Chondrocyte (in vitro differentiated cells): ENCODE data around the gene WWC1. TPM values are rescaled to one million over a fixed set of nuclear protein-coding genes. Genes with fewer than 3 reads are reported as not detected.

Experiments used
- DNase-seq: peaks from one replicate; pipeline ENCODE4 v3.0.0; 2021; ENCODE audit warnings: mixed read lengths, low spot score
- H3K27ac Mint-ChIP-seq: one replicate; pipeline ENCODE4 v1.8.0; 2021; ENCODE audit warnings: mild to moderate bottlenecking, moderate library complexity, mixed read lengths; ENCODE audit not compliant: unreplicated experiment
- H3K27me3 Mint-ChIP-seq: 2 replicates; pipeline ENCODE4 v1.8.0; 2021; ENCODE audit warnings: low read depth, mixed read lengths
- H3K36me3 Mint-ChIP-seq: 2 replicates; pipeline ENCODE4 v1.8.0; 2021; ENCODE audit warnings: low read depth, mixed read lengths
- H3K4me1 Mint-ChIP-seq: 2 replicates; pipeline ENCODE4 v1.8.0; 2021; ENCODE audit warnings: low read depth, mild to moderate bottlenecking, mixed read lengths
- H3K4me3 Mint-ChIP-seq: one replicate; pipeline ENCODE4 v1.8.0; 2021; ENCODE audit warnings: mild to moderate bottlenecking, moderate library complexity, mixed read lengths; ENCODE audit not compliant: unreplicated experiment
- H3K9me3 Mint-ChIP-seq: 2 replicates; pipeline ENCODE4 v1.8.0; 2021; ENCODE audit warnings: low read depth, mixed read lengths
- CTCF ChIP-seq: fragments of 200-600 bp; sonication (generic); IDR thresholded peaks from 2 replicates; pipeline ENCODE4 v1.5.0; 2021; ENCODE audit warnings: antibody characterized with exemption, mild to moderate bottlenecking, moderate library complexity
- total RNA-seq: library from RNA; stranded (reverse); gene quantifications from 3 replicates; pipeline ENCODE4 v1.2.1, GENCODE V29; 2021

The WWC1 gene
- total RNA-seq, 1 donor from 2014 or later: 2.1 TPM

- no peak for TF ChIP-seq CTCF
- Mint-ChIP-seq H3K36me3 (no peaks in the 10 kb centered on the region), H3K27me3 (no peaks in the 10 kb centered on the region), H3K27ac (no peak overlapping the region), H3K4me3 (no peak overlapping the region), H3K4me1 (peaks cover 5% of the 10 kb centered on the region), H3K9me3 (no peaks in the 10 kb centered on the region)
- DNase-seq: no peak
These were observed 133.3 kb downstream of the WWC1 start for GRCh38 chr5:168424594-168425323.

- Mint-ChIP-seq H3K27me3 (no peaks in the 10 kb centered on the region), H3K27ac (no peak overlapping the region), H3K4me1 (peaks cover 5% of the 10 kb centered on the region), H3K4me3 (no peak overlapping the region), H3K9me3 (no peaks in the 10 kb centered on the region), H3K36me3 (no peaks in the 10 kb centered on the region)
- DNase-seq: no peak
- TF ChIP-seq CTCF: no peak
These were observed 134.8 kb downstream of the WWC1 start for GRCh38 chr5:168426007-168426863.

- no peaks in the 10 kb centered on the region for H3K27me3 Mint-ChIP-seq
- H3K4me3 Mint-ChIP-seq: no peak overlapping the region
- H3K4me1 Mint-ChIP-seq: peaks cover 5% of the 10 kb centered on the region
- no peaks in the 10 kb centered on the region for H3K9me3 Mint-ChIP-seq
- H3K36me3 Mint-ChIP-seq: no peaks in the 10 kb centered on the region
- DNase-seq: no peak
- no peak for TF ChIP-seq CTCF
- no peak overlapping the region for H3K27ac Mint-ChIP-seq
These were observed 135.4 kb downstream of the WWC1 start for GRCh38 chr5:168426864-168427172.

GRCh38 chr5:168427224-168427623 is 135.8 kb downstream of the WWC1 start:
- DNase-seq: no peak
- H3K27me3 Mint-ChIP-seq: no peaks in the 10 kb centered on the region

More at GRCh38 chr5:168427224-168427623, 135.8 kb downstream of the WWC1 start:
- H3K36me3 Mint-ChIP-seq: no peaks in the 10 kb centered on the region
- H3K27ac Mint-ChIP-seq: no peak overlapping the region
- TF ChIP-seq CTCF: no peak
- H3K9me3 Mint-ChIP-seq: no peaks in the 10 kb centered on the region
- peaks cover 5% of the 10 kb centered on the region for H3K4me1 Mint-ChIP-seq
- H3K4me3 Mint-ChIP-seq: no peak overlapping the region
